DMS79 treated with DMSO at 0.1 percent for 48 hours (cell line): Measurements from ENCODE around the gene TAS1R3.
A peak's percentile ranks its signal among the peaks of the same experiment; 100 is the strongest.

Experiments used
- DNase-seq: peaks from one replicate; lab custom pipeline; 2025; lab: John Stamatoyannopoulos, UW

Gene TAS1R3

DNA sequence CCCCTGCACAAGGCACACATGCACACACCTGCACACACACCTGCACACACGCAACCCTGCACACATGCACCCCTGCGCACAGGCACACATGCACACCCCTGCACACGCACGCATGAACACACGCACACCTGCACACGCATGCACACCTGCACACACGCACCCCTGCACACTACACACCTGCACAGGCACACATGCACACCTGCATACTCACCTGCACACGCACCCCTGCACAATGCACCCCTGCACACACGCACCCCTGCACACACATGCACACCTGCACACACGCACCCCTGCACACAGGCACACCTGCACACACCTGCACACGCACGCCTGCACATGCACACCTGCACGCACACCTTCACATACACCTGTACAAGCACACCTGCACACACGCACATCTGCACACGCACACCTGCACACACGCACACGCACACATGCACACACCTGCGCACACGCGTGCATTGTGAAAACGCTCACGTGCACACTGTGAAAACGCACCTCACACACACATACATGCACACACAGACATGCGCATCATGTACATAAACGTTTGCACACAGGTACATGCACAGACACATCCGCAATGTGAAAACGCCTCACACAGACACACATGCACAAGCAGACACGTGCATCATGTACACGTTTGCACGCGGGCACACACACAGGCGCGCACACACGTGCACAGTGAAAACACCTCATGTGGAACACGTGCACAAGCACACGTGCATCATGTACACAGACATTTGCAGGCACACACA is 9.9 kb downstream of the TAS1R3 start:
- DNase-seq: no peak

GRCh38 chr1:1341549-1342021 is 10.5 kb downstream of the TAS1R3 start:
- no peak for DNase-seq

DNA sequence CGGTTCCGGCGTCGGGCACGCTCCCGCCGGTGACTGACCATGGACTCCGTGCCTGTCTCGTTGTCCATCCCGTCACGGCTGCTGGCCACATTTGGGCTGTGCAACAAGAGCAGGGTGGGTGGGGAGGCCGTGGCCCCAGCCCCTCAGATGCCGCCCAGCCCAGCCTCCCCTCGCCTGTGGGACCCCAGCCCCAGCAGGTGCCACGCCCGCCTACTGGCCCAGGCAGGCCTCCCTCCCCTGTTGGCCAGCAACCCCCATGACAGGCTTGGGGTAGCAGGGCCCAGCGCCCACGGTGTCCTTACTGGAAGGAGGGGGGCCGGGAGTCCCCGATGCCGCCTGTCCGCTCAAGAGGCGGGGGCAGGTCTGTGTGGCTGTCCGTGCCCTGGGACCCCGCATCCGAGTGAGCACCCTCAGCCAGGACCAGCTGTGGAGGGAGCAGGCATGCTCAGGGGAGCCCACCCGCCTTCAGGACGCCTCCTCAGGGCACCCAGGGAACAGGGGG is 11.0 kb downstream of the TAS1R3 start:
- no peak for DNase-seq

GRCh38 chr1:1342584-1343115 is 11.6 kb downstream of the TAS1R3 start:
- DNase-seq: no peak

DNA sequence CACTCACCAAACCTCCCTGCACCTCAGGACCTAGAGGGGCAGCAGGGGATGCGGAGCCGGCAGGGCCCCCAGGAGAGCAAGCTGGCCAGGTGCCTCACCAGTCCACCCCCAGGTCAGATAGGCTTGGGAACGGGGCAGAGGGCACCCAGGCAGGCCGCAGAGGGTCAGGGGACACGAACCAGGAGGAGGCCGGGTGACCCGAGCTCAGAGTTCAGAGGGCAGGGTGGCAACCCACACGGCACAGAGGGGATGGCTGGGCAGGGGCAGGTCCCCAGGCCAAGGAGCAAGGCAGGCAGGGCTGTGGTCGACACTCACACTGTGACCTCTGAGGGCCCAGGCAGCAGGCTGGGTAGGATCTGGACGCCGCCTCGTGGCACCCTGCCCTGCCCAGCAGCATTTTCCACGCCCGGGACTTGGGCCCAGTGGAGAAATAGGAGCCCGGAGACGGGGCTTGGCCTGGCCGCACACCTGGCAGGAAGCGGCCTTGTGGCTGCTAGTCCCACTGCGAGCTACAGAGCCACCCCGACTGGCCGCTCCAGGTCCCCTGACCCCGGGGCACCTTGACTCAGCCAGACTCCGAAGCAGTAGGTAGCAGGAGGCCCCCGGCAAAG is 12.8 kb downstream of the TAS1R3 start:
- DNase-seq: no peak

DNA sequence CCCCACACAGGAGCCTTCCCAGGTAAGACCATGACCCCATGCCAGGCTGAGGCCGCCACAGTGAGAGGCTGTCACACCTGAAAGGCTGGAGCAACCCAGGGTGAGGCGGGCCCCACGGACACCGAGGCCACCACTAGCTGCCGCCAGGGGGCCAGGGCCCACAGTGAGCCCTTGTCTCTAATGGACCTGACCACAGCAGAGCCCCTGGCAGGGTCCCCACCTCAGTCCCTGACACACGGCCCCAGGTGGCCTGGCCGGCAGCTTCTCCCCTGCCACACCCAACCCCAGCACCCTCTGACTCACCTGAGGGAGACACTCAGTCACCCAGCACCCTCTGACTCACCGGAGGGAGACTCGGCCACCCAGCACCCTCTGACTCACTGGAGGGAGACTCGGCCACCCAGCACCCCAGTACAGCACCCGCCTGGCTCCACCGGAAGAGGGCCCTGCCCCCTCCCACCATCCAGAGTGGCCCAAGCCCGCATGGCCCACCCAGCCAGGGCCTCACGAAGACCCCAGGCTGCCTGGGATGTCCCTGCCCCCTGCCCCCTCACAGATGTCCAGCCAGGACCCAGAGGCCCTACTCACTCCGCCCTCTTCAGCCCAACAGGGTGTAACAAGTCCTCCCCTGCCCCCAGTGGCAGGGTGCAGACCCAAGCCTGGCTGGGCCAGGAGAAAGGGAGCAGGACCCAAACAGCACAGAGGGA is 13.7 kb downstream of the TAS1R3 start:
- DNase-seq: no peak

DNA sequence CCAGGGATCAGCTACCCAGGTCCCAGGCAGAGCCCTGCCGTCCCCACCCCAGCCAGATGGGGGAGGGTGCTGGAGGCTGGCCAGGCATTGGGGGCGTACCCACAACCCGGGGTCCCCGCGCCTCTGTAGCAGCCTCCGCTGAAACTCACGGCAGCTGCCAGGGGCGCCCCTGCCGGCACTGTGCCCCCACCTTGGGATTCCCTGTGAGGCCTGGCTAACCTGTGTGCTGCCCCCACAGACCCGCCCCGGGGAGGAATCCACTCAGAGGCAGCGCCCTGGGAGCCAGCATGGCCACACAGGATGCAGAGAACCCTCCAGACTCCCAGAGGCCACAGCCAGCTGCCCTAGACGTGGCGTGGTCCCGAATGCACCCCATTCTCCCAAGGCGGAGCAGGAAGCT is 14.3 kb downstream of the TAS1R3 start:
- no peak for DNase-seq

- DNase-seq: no peak
Observed at GRCh38 chr1:1345860-1346500, 14.9 kb downstream of the TAS1R3 start.

- no peak for DNase-seq
Observed at GRCh38 chr1:1346501-1346890, 15.4 kb downstream of the TAS1R3 start.

DNA sequence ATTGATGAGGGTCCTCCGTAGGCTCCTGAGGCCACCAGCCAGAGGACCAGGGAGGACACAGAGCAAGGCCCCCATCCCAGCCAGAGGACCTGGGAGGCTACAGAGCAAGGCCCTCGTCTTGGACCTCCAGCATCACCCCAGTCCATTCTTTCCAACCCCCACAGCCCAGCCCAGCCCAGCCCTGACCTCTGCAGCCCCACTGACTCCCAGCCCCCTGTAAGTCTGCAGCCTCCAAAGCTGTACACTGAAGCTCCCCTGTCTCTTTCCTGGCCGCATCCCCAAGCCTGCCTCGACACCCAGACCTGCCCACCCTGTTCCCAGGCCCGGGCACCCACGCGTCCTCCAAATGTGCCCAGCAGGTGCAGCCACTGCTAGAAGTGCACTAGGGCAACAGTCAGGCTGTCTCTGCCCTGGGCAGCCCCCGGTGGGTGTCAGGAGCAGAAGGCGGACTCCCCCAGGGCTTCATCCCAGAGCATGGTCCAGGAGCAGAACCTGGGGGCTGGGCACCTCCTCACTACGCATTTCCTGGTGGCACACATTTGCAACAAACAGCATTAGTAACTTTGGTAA is 16.0 kb downstream of the TAS1R3 start:
- no peak for DNase-seq

DNA sequence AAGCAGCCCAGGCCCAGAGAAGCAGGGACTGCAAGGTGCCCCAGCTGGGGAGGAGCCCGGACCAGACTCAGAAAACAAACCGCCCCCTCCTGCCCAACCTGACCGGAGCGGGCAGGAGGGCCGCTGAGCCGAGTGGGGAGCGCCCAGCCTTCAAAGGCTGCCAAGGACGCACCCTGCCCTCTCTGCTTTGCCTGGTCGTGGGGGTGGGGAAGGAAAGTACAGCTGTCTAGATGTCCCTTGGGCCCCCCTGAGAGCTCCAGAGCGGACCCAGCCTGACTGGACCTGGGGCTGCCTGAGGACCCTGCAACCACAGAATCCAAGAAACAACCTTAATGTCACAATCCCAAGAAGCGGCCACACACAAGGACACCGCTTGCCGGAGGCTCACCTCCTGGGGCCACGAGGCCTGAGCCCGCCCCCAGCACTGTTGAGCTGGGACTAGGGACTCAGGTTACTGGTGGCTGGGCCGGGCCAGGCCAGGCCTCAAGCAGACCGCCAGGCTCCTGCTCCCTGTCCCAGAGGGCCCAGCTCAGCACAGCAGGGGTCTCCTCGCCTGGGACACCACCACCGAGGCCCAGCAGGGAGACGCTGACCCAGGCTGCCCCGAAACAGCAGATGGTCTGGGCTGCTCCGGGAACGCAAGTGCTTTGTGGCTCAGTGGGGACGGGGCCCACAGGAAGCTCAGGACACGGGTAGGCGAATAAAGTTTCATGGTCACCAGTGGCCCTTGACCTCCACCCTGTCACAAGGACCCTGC is 16.8 kb downstream of the TAS1R3 start:
- no peak for DNase-seq

GRCh38 chr1:1348420-1349255 is 17.6 kb downstream of the TAS1R3 start:
- DNase-seq: no peak

- DNase-seq: peak; percentile 59
Observed at GRCh38 chr1:1349256-1350012, 18.4 kb downstream of the TAS1R3 start, which contains the start of gene DVL1. Gene DVL1 (minus strand): TSS chr1:1349418. CDS start chr1:1349065, 353 bp downstream.

GRCh38 chr1:1351511-1352427 is 20.7 kb downstream of the TAS1R3 start:
- DNase-seq: no peak

- no peak for DNase-seq
Observed at GRCh38 chr1:1352786-1353388, 21.8 kb downstream of the TAS1R3 start.

- DNase-seq: peak; percentile 51
Observed at GRCh38 chr1:1353389-1354151, 22.5 kb downstream of the TAS1R3 start.
